A673 (cell line): Measurements from ENCODE around the gene RBX1. TPM values are rescaled to one million over a fixed set of nuclear protein-coding genes. Genes with fewer than 3 reads are reported as not detected.

Experiments
- BruUV-seq: library from RNA; stranded (reverse); fragments of 400-500 nt; replicated peaks from 2 replicates; lab custom pipeline; 2021; lab: Mats Ljungman, UMichigan
- CTCF ChIA-PET: fragments of 300-600 bp; sonication (Branson Sonifier 250); formaldehyde crosslinking; loops from one replicate; lab custom pipeline; 2022; ENCODE audit warnings: antibody characterized with exemption; lab: Charles Lee
- POLR2A ChIA-PET: fragments of 300-600 bp; sonication (Branson Sonifier 250); formaldehyde crosslinking; loops from one replicate; lab custom pipeline; 2022; ENCODE audit warnings: antibody characterized with exemption; ENCODE audit not compliant: low non-redundant PET; lab: Charles Lee
- DNase-seq: peaks from one replicate; pipeline ENCODE4 v3.0.0-alpha.2; 2015; ENCODE audit warnings: low spot score
- H3K27ac ChIP-seq: fragments of 200-600 bp; sonication (generic); 2 replicates; pipeline ENCODE4 v1.5.1; 2016; ENCODE audit warnings: mixed run types, low read depth, mild to moderate bottlenecking, mixed read lengths, antibody characterized with exemption, low read length; ENCODE audit not compliant: poor library complexity, severe bottlenecking
- H3K27me3 ChIP-seq: fragments of 200-600 bp; sonication (generic); replicated peaks from 2 replicates; pipeline ENCODE4 v1.6.1; 2017; ENCODE audit warnings: mixed run types, low read depth, mild to moderate bottlenecking, mixed read lengths, antibody characterized with exemption, low read length; ENCODE audit not compliant: insufficient read depth, poor library complexity
- H3K36me3 ChIP-seq: fragments of 200-600 bp; sonication (generic); 2 replicates; pipeline ENCODE4 v1.6.1; 2016; ENCODE audit warnings: mixed run types, mild to moderate bottlenecking, mixed read lengths, antibody characterized with exemption, low read length; ENCODE audit not compliant: insufficient read depth, poor library complexity, severe bottlenecking
- H3K4me1 ChIP-seq: fragments of 200-600 bp; sonication (generic); 2 replicates; pipeline ENCODE4 v1.6.1; 2017; ENCODE audit warnings: mixed run types, mild to moderate bottlenecking, mixed read lengths, antibody characterized with exemption, low read length; ENCODE audit not compliant: insufficient read depth, poor library complexity, severe bottlenecking
- H3K4me3 ChIP-seq: fragments of 200-600 bp; sonication (generic); 2 replicates; pipeline ENCODE4 v1.5.1; 2016; ENCODE audit warnings: low read depth, mixed run types, mild to moderate bottlenecking, mixed read lengths, low read length; ENCODE audit not compliant: poor library complexity, severe bottlenecking
- H3K9me3 ChIP-seq: fragments of 200-600 bp; sonication (generic); 2 replicates; pipeline ENCODE4 v1.6.1; 2016; ENCODE audit warnings: mixed run types, low read depth, mild to moderate bottlenecking, mixed read lengths, antibody characterized with exemption, low read length; ENCODE audit not compliant: poor library complexity, severe bottlenecking
- EZH2 ChIP-seq: fragments of 200-600 bp; sonication (generic); IDR thresholded peaks from 2 replicates; pipeline ENCODE4 v1.6.1; 2017; ENCODE audit warnings: borderline replicate concordance, low read depth, mild to moderate bottlenecking, mixed read lengths, antibody characterized with exemption, low read length; ENCODE audit not compliant: poor library complexity, severe bottlenecking
- intact Hi-C: fragments of 100-400 bp; cut with micrococcal nuclease; formaldehyde crosslinking; loops from one replicate; pipeline ENCODE4 v1.10.0; 2022; ENCODE audit not compliant: unreplicated experiment
- total RNA-seq: library from RNA; stranded (reverse); gene quantifications from 2 replicates; pipeline ENCODE4 v1.2.3, GENCODE V29; 2021
- TF ChIP-seq, protein P1 (sequence below): fragments of 300-800, 200-600 bp; sonication (generic); conservative IDR thresholded peaks from 2 replicates; pipeline ENCODE4 v1.5.1; 2017; ENCODE audit warnings: low read depth, mild to moderate bottlenecking, antibody characterized with exemption, low read length, moderate library complexity, mixed read lengths

RBX1 gene
- total RNA-seq, 1 experiment from 2014 or later, result 82.3 TPM

DNA sequence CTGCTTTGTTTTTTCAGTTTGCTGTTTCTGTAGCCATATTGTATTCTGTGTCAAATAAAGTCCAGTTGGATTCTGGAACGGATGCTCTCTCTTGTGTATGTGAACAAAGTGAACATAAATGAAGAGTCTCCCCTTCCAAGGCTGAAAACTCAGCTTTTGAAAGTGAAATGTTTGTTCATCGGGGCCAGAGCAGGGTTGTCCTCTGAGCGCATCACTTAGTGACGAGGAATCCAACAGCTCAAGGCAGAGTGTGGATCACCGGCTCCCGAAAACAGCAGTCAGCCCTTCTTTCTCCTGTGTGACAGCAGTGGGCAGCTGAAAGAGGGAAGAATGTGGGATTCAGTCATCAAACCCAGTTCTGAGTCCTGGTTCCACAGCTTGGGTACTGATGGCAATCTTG, 21.4 kb downstream of the RBX1 start:
- no peaks in the 10 kb centered on the region for H3K9me3 ChIP-seq
- POLR2A ChIA-PET, result no interaction called here
- H3K36me3 ChIP-seq, result peaks cover 27% of the 10 kb centered on the region
- DNase-seq, result no peak
- no peaks in the 10 kb centered on the region for H3K4me1 ChIP-seq
- CTCF ChIA-PET, result no interaction called here
- H3K27me3 ChIP-seq, result no peaks in the 10 kb centered on the region
- H3K27ac ChIP-seq, result no peak overlapping the region
- intact Hi-C loops, result no loop called here
- H3K4me3 ChIP-seq, result no peak overlapping the region
- TF ChIP-seq, protein P1, sequence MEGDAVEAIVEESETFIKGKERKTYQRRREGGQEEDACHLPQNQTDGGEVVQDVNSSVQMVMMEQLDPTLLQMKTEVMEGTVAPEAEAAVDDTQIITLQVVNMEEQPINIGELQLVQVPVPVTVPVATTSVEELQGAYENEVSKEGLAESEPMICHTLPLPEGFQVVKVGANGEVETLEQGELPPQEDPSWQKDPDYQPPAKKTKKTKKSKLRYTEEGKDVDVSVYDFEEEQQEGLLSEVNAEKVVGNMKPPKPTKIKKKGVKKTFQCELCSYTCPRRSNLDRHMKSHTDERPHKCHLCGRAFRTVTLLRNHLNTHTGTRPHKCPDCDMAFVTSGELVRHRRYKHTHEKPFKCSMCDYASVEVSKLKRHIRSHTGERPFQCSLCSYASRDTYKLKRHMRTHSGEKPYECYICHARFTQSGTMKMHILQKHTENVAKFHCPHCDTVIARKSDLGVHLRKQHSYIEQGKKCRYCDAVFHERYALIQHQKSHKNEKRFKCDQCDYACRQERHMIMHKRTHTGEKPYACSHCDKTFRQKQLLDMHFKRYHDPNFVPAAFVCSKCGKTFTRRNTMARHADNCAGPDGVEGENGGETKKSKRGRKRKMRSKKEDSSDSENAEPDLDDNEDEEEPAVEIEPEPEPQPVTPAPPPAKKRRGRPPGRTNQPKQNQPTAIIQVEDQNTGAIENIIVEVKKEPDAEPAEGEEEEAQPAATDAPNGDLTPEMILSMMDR, result no peak
- TF ChIP-seq EZH2, result no peak
- no TSS peak for BruUV-seq

DNA sequence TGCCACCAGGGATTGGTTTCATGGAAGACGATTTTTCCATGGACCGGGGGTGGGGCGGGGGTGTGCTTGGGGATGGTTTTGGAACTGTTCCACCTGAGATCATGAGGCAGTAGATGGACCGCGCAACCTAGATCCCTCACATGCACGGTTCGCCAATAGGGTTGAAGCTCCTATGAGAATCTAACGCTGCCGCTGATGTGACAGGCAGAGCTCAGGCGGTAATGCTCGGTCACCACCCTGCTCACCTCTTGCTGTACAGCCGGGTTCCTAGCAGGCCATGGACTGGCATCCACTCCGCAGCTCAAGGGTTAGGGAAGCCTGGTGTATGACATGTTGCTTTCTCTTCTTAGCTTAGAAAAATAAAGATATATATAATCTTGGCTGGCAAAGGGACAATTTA, 22.0 kb downstream of the RBX1 start:
- no peaks in the 10 kb centered on the region for H3K27me3 ChIP-seq
- H3K27ac ChIP-seq, result no peak overlapping the region
- H3K9me3 ChIP-seq, result no peaks in the 10 kb centered on the region
- TF ChIP-seq, protein P1, result no peak
- no peak for TF ChIP-seq EZH2
- DNase-seq, result no peak
- no peaks in the 10 kb centered on the region for H3K4me1 ChIP-seq
- no peak overlapping the region for H3K4me3 ChIP-seq
- no TSS peak for BruUV-seq
- peaks cover 21% of the 10 kb centered on the region for H3K36me3 ChIP-seq
- ChIA-PET CTCF (no interaction called here), POLR2A (no interaction called here)
- intact Hi-C loops, result no loop called here

DNA sequence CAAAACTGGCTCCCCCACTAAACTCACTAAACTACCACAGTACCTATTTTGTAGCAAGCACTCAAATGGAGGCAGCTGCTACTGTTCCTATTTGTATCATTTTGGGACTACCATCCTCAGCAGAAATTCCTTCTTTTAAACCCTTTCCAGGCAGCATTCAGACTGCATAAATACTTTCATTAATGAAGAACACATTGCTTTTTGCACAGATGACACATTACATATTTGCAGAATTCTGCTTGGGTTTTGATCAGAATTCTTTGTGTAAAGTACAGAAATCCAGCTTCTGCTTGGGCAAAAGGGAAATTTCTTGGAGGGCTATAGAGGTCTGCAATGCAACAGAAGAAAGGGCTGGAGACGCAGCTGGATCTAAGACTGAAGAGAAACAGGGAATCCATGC, 24.2 kb downstream of the RBX1 start:
- Histone ChIP-seq H3K27me3 (no peaks in the 10 kb centered on the region), H3K9me3 (no peaks in the 10 kb centered on the region), H3K36me3 (peaks cover 8% of the 10 kb centered on the region), H3K4me3 (no peak overlapping the region), H3K27ac (no peak overlapping the region), H3K4me1 (no peaks in the 10 kb centered on the region)
- DNase-seq, result no peak
- TF ChIP-seq, protein P1, result no peak
- no peak for TF ChIP-seq EZH2
- intact Hi-C loops, result no loop called here
- no TSS peak for BruUV-seq
- ChIA-PET CTCF (interaction anchor here (0.7 kb wide), 1 partner anchor 262 kb away, joined by 6 read pairs; no protein-coding TSS in a partner anchor), POLR2A (no interaction called here)
